Activated CD4-positive, alpha-beta T cell treated with anti-CD3 and anti-CD28 coated beads for 24 hours (primary cell): Measurements from ENCODE around the gene DPYD.

Experiments used
- DNase-seq, 2 donors: peaks; one replicate each; pipeline ENCODE4 v3.0.0-alpha.2; 2020; ENCODE audit warnings: low read depth in 2 of 2

Gene DPYD

GRCh38 chr1:97906567-97907241 is 14.1 kb downstream of the DPYD start:
- no peak for DNase-seq

GRCh38 chr1:97905141-97905940 is 15.5 kb downstream of the DPYD start:
- no peak for DNase-seq

GRCh38 chr1:97904534-97904933 is 16.3 kb downstream of the DPYD start:
- no peak for DNase-seq

GRCh38 chr1:97903626-97904025 is 17.2 kb downstream of the DPYD start:
- DNase-seq = no peak

- DNase-seq = no peak
Measured at GRCh38 chr1:97902067-97902466, 18.8 kb downstream of the DPYD start.

- no peak for DNase-seq
Measured at GRCh38 chr1:97901017-97901658, 19.7 kb downstream of the DPYD start.

GRCh38 chr1:97898948-97899347 is 21.9 kb downstream of the DPYD start:
- no peak for DNase-seq

GRCh38 chr1:97895278-97895677 is 25.6 kb downstream of the DPYD start:
- no peak for DNase-seq

GRCh38 chr1:97893844-97894243 is 27.0 kb downstream of the DPYD start:
- DNase-seq = no peak

- DNase-seq = no peak
Measured at GRCh38 chr1:97886199-97886598, 34.6 kb downstream of the DPYD start.

- no peak for DNase-seq
Measured at GRCh38 chr1:97883823-97884222, 37.0 kb downstream of the DPYD start.

- no peak for DNase-seq
Measured at GRCh38 chr1:97877307-97877706, 43.5 kb downstream of the DPYD start.

GRCh38 chr1:97875996-97876395 is 44.8 kb downstream of the DPYD start:
- no peak for DNase-seq

GRCh38 chr1:97870589-97870988 is 50.2 kb downstream of the DPYD start:
- no peak for DNase-seq

GRCh38 chr1:97869441-97869840 is 51.4 kb downstream of the DPYD start:
- DNase-seq = no peak

GRCh38 chr1:97867127-97867526 is 53.7 kb downstream of the DPYD start:
- no peak for DNase-seq

GRCh38 chr1:97864615-97865014 is 56.2 kb downstream of the DPYD start:
- DNase-seq = no peak

- no peak for DNase-seq
Measured at GRCh38 chr1:97853221-97853620, 67.6 kb downstream of the DPYD start.

GRCh38 chr1:97849345-97850340 is 71.2 kb downstream of the DPYD start:
- DNase-seq = no peak

- no peak for DNase-seq
Measured at GRCh38 chr1:97845805-97846204, 75.0 kb downstream of the DPYD start.

- no peak for DNase-seq
Measured at GRCh38 chr1:97844552-97845089, 76.2 kb downstream of the DPYD start.
